SU-DHL-6 (cell line): ENCODE measurements around the gene DVL1.

Experiments used
- H2AFZ ChIP-seq: fragments of 200-600 bp; sonication (generic); 2 replicates; pipeline ENCODE4 v1.6.1; 2014; ENCODE audit warnings: low read depth, mild to moderate bottlenecking, moderate library complexity, mixed read lengths, antibody characterized with exemption, low read length; ENCODE audit not compliant: severe bottlenecking
- H3F3A ChIP-seq: fragments of 200-600 bp; shearing (Covaris generic); 2 replicates; pipeline ENCODE4 v1.6.0; 2016; ENCODE audit warnings: antibody characterized with exemption, mild to moderate bottlenecking; ENCODE audit not compliant: insufficient read depth
- H3K27ac ChIP-seq: fragments of 200-600 bp; sonication (generic); 2 replicates; pipeline ENCODE4 v1.5.1; 2016; ENCODE audit warnings: low read depth, mild to moderate bottlenecking, low read length, moderate library complexity, mixed read lengths
- H3K27me3 ChIP-seq: fragments of 200-600 bp; sonication (generic), shearing (Covaris generic); 2 replicates; pipeline ENCODE4 v1.6.0; 2014; ENCODE audit warnings: mild to moderate bottlenecking, low read length
- H3K36me3 ChIP-seq: fragments of 200-600 bp; sonication (generic); 2 replicates; pipeline ENCODE4 v1.6.1; 2014; ENCODE audit warnings: mild to moderate bottlenecking, low read length, mixed read lengths
- H3K4me2 ChIP-seq: fragments of 300-600, 200-600 bp; shearing (Covaris generic), sonication (generic); 2 replicates; pipeline ENCODE4 v1.6.0; 2014; ENCODE audit warnings: low read length, low read depth, mild to moderate bottlenecking; ENCODE audit not compliant: poor library complexity, severe bottlenecking
- H3K4me3 ChIP-seq: fragments of 200-600 bp; sonication (generic); 2 replicates; pipeline ENCODE4 v1.5.1; 2014; ENCODE audit warnings: antibody characterized with exemption, low read length, mild to moderate bottlenecking, mixed read lengths; ENCODE audit not compliant: insufficient read depth, poor library complexity, severe bottlenecking
- H3K79me2 ChIP-seq: fragments of 200-600 bp; sonication (generic); 2 replicates; pipeline ENCODE4 v1.6.1; 2014; ENCODE audit warnings: mild to moderate bottlenecking, low read length, moderate library complexity; ENCODE audit not compliant: insufficient read depth
- H3K9ac ChIP-seq: fragments of 200-600 bp; sonication (generic); 2 replicates; pipeline ENCODE4 v1.7.0; 2014; ENCODE audit warnings: mild to moderate bottlenecking, low read length
- H3K9me2 ChIP-seq: fragments of 200-600 bp; sonication (generic); replicated peaks from 2 replicates; pipeline ENCODE4 v1.6.1; 2014; ENCODE audit warnings: low read length; ENCODE audit not compliant: insufficient read depth
- H3K9me3 ChIP-seq: fragments of 200-600 bp; sonication (generic); 2 replicates; pipeline ENCODE4 v1.6.1; 2014; ENCODE audit warnings: low read length, mixed read lengths; ENCODE audit not compliant: insufficient read depth
- H4K20me1 ChIP-seq: fragments of 200-600 bp; sonication (generic); 2 replicates; pipeline ENCODE4 v1.6.1; 2014; ENCODE audit warnings: low read depth, mild to moderate bottlenecking, antibody characterized with exemption, low read length, moderate library complexity, mixed read lengths
- EZH2phosphoT487 ChIP-seq: fragments of 200-600 bp; sonication (generic), shearing (Covaris generic); conservative IDR thresholded peaks from 2 replicates; pipeline ENCODE4 v1.6.1; 2018; ENCODE audit warnings: mild to moderate bottlenecking, antibody characterized with exemption, low read length, moderate library complexity, mixed read lengths
- TF ChIP-seq, protein P1 (sequence below): fragments of 200-600 bp; sonication (generic); IDR thresholded peaks from one replicate; pipeline ENCODE4 v1.5.1; 2017; ENCODE audit warnings: antibody characterized with exemption, mild to moderate bottlenecking, low read length, moderate library complexity; ENCODE audit not compliant: insufficient read depth, poor library complexity, severe bottlenecking

DVL1 gene

DNA sequence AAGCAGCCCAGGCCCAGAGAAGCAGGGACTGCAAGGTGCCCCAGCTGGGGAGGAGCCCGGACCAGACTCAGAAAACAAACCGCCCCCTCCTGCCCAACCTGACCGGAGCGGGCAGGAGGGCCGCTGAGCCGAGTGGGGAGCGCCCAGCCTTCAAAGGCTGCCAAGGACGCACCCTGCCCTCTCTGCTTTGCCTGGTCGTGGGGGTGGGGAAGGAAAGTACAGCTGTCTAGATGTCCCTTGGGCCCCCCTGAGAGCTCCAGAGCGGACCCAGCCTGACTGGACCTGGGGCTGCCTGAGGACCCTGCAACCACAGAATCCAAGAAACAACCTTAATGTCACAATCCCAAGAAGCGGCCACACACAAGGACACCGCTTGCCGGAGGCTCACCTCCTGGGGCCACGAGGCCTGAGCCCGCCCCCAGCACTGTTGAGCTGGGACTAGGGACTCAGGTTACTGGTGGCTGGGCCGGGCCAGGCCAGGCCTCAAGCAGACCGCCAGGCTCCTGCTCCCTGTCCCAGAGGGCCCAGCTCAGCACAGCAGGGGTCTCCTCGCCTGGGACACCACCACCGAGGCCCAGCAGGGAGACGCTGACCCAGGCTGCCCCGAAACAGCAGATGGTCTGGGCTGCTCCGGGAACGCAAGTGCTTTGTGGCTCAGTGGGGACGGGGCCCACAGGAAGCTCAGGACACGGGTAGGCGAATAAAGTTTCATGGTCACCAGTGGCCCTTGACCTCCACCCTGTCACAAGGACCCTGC lies 1.4 kb downstream of the DVL1 start:
- H3K27me3 ChIP-seq: no peaks in the 10 kb centered on the region
- TF ChIP-seq, protein P1, sequence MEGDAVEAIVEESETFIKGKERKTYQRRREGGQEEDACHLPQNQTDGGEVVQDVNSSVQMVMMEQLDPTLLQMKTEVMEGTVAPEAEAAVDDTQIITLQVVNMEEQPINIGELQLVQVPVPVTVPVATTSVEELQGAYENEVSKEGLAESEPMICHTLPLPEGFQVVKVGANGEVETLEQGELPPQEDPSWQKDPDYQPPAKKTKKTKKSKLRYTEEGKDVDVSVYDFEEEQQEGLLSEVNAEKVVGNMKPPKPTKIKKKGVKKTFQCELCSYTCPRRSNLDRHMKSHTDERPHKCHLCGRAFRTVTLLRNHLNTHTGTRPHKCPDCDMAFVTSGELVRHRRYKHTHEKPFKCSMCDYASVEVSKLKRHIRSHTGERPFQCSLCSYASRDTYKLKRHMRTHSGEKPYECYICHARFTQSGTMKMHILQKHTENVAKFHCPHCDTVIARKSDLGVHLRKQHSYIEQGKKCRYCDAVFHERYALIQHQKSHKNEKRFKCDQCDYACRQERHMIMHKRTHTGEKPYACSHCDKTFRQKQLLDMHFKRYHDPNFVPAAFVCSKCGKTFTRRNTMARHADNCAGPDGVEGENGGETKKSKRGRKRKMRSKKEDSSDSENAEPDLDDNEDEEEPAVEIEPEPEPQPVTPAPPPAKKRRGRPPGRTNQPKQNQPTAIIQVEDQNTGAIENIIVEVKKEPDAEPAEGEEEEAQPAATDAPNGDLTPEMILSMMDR: no peak
- TF ChIP-seq EZH2phosphoT487: no peak
- H3K9ac ChIP-seq: peak overlapping the region; percentile 78
- H2AFZ ChIP-seq: no peak overlapping the region
- no peaks in the 10 kb centered on the region for H3K9me2 ChIP-seq
- H3K79me2 ChIP-seq: peaks cover 6% of the 10 kb centered on the region; the same call in 1 of the 2 replicates
- H4K20me1 ChIP-seq: no peaks in the 10 kb centered on the region
- H3K36me3 ChIP-seq: no peaks in the 10 kb centered on the region
- peak overlapping the region; percentile 88 for H3K4me3 ChIP-seq
- H3F3A ChIP-seq: peaks cover 6% of the 10 kb centered on the region; the same call in 1 of the 2 replicates
- H3K27ac ChIP-seq: no peak overlapping the region
- no peaks in the 10 kb centered on the region for H3K9me3 ChIP-seq
- peak overlapping the region; percentile 91 for H3K4me2 ChIP-seq

DNA sequence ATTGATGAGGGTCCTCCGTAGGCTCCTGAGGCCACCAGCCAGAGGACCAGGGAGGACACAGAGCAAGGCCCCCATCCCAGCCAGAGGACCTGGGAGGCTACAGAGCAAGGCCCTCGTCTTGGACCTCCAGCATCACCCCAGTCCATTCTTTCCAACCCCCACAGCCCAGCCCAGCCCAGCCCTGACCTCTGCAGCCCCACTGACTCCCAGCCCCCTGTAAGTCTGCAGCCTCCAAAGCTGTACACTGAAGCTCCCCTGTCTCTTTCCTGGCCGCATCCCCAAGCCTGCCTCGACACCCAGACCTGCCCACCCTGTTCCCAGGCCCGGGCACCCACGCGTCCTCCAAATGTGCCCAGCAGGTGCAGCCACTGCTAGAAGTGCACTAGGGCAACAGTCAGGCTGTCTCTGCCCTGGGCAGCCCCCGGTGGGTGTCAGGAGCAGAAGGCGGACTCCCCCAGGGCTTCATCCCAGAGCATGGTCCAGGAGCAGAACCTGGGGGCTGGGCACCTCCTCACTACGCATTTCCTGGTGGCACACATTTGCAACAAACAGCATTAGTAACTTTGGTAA lies 2.1 kb downstream of the DVL1 start:
- Histone ChIP-seq H3K4me2 (peak overlapping the region; percentile 91), H4K20me1 (no peaks in the 10 kb centered on the region), H3K4me3 (no peak overlapping the region), H3K36me3 (no peaks in the 10 kb centered on the region), H3K27ac (no peak overlapping the region), H3K79me2 (peaks cover 6% of the 10 kb centered on the region; the same call in 1 of the 2 replicates), H3K9me2 (no peaks in the 10 kb centered on the region), H3K9me3 (no peaks in the 10 kb centered on the region), H3K9ac (no peak overlapping the region), H3F3A (no peaks in the 10 kb centered on the region), H2AFZ (no peak overlapping the region), H3K27me3 (no peaks in the 10 kb centered on the region)
- TF ChIP-seq EZH2phosphoT487: no peak
- TF ChIP-seq, protein P1: no peak

GRCh38 chr1:1346501-1346890 lies 2.7 kb downstream of the DVL1 start:
- H2AFZ ChIP-seq: no peak overlapping the region
- no peaks in the 10 kb centered on the region for H3K27me3 ChIP-seq
- H3K9me3 ChIP-seq: no peaks in the 10 kb centered on the region
- H3F3A ChIP-seq: no peaks in the 10 kb centered on the region
- H3K9me2 ChIP-seq: no peaks in the 10 kb centered on the region
- no peak for TF ChIP-seq EZH2phosphoT487
- TF ChIP-seq, protein P1: no peak
- H3K36me3 ChIP-seq: no peaks in the 10 kb centered on the region
- H4K20me1 ChIP-seq: no peaks in the 10 kb centered on the region
- H3K27ac ChIP-seq: no peak overlapping the region
- H3K4me3 ChIP-seq: no peak overlapping the region
- H3K9ac ChIP-seq: no peak overlapping the region
- peaks cover 6% of the 10 kb centered on the region; the same call in 1 of the 2 replicates for H3K79me2 ChIP-seq
- no peak overlapping the region for H3K4me2 ChIP-seq
